Measurements from ENCODE around the gene LAMC3.
A peak's percentile ranks its signal among the peaks of the same experiment; 100 is the strongest.
"Not testable (repeated sequence)": the region's sequence is repeated elsewhere in the genome, so short reads cannot be mapped to it uniquely, and the experiment has no call there.

LAMC3 gene

DNA sequence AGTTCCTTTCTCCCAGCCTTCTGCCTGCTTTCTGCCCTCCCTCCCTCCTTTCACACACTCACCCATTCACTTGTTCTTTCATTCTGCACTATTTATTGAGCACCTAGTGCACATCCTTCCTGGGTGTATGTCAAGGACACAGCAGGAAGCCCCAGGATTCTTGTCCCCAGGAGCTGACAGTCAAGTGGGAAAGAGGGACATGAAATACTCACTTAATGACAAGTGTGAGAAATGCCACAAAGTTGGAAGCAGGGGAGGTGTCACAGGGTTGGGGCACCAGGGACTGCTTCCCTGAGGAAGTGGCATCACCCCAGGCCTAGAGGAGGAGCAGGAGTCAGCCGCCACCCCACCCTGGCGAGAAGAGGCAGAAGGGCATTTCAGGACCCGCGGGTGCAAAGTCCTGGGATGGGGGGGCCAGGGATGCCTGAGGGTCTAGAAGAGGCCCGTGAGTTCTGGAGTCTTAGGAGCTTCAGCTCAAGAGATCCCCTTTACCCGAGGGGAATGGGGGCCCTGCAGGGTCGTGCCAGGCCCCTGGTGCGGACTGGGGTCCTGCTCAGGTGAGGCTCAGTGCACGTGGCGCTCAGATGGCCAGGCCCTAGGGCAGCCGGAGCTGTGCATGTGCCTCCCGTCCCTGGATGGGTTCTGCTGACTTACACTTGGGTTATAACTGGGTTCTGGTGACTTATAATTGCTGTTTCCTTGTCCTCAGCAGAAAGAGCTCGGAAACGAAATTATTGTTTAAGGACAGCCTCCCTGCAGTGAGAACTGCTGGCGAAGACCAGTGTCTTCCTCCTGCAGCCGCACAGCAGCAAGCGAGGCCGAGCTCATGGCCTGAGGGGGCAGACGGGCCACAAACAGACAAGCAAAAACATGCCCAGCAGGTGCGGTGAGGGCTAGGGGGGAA, 16.9 kb upstream of the LAMC3 start:
- no peak for DNase-seq (ENCODE audit: low read depth in 4 of 4, low spot score in 1 of 4)

DNA sequence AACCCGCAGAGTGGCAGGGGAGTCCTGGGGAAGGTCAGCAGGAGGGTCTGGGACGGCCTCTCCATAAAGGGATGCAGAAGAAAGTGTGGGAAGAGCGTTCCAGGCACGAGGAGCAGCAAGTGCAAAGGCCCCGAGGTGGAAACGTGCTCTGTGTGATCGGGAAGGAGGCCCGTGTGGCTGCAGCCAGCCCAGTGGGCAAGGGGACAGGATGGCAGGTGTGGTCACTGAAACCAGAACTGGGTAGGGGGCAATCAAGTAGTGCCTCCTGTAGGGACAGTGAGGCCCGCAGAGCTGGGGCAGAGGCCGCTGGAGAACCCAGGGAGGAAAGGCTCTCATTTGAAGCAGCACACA, 16.3 kb upstream of the LAMC3 start:
- DNase-seq (ENCODE audit: low read depth in 4 of 4, low spot score in 1 of 4), result no peak

- no peak for DNase-seq (ENCODE audit: low read depth in 4 of 4, low spot score in 1 of 4)
Observed at GRCh38 chr9:130993303-130994030, 15.5 kb upstream of the LAMC3 start.

GRCh38 chr9:130994135-130995085, 14.6 kb upstream of the LAMC3 start:
- no peak for DNase-seq (ENCODE audit: low read depth in 4 of 4, low spot score in 1 of 4)

DNA sequence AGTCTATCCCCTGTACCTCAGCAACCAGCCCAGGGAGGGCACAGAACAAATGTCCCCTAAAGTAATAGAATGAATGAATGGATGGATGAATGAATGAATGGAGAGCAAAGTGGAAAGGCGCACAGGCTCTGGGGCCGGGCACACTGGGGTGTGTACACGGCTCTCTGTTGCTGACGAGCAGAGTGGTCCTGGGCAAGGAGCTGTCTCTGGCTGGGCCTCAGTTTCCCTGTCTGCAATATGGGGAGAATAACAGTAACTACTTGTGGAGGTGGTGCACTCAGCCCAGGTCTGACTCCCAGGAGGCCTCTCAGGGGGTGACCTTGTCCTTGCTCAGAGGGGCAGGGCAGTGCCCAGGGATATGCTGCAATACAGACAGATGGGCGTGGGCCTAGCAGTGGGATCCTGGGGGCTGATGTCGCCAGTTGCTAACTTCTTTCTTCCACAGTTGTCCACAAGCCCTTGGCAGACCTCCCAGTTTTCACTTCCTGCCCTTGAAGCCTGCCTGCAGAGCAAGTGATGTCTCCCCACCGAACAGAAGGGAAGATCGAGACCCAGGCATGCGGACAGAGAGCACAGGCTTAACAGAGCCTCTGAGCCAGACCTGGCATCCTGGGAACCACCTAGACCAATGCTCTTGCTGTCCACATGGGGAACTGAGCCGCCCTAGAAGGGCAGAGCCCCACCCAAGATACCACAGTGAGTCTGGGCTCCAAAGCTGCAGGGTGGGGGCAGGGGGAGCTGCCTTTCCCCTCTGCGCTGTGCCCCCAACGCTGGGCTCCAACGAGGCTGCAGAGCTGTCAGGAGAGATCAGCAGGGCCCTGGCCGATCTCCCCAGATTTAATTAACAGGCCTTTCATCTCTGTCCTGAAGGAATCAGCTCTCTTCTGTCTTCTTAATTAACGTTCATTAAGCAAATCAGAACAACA, 13.6 kb upstream of the LAMC3 start:
- DNase-seq (ENCODE audit: low read depth in 4 of 4, low spot score in 1 of 4), result no peak

- DNase-seq (ENCODE audit: low read depth in 4 of 4, low spot score in 1 of 4), result no peak
Observed at GRCh38 chr9:130996205-130996604, 12.8 kb upstream of the LAMC3 start.

DNA sequence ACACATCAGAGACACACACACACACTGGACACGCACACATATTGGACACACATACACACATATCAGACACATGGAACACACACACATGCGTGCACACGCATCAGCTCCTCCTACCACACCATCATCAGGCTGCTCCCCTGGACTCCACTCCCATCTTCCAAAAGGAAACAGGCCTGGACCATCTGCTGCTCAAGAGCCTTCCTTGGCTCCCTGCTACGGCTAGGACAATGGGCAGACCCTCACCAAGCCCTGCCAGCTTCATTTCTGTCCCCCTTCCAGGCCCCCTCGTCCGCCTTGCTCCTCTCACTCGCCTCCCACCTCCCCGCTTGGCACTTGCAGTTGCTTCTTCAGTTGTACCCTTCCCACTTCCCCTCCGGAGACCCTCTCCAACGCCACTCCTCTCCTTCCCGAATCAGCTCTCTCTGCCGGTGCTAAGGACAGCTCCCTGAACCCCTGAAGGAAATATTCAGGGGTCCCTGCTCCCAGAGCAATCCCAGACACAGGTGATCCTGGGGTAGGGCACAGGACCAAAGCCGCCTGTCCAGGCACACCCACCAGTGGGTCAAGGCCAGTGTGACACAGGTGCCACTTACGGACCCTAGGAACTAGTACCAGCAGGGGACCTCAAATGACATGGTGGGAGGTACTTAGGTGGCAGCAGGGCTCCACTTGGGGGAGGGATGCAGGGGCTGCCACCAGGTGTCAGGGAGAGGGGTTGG, 12.1 kb upstream of the LAMC3 start:
- no peak for DNase-seq (ENCODE audit: low read depth in 4 of 4, low spot score in 1 of 4)

GRCh38 chr9:130997395-130997684, 11.6 kb upstream of the LAMC3 start:
- DNase-seq (ENCODE audit: low read depth in 4 of 4, low spot score in 1 of 4), result no peak

- DNase-seq (ENCODE audit: low read depth in 4 of 4, low spot score in 1 of 4), result peak in 1 of 4 experiments; percentile 34
Observed at GRCh38 chr9:130997925-130998596, 10.9 kb upstream of the LAMC3 start.

DNA sequence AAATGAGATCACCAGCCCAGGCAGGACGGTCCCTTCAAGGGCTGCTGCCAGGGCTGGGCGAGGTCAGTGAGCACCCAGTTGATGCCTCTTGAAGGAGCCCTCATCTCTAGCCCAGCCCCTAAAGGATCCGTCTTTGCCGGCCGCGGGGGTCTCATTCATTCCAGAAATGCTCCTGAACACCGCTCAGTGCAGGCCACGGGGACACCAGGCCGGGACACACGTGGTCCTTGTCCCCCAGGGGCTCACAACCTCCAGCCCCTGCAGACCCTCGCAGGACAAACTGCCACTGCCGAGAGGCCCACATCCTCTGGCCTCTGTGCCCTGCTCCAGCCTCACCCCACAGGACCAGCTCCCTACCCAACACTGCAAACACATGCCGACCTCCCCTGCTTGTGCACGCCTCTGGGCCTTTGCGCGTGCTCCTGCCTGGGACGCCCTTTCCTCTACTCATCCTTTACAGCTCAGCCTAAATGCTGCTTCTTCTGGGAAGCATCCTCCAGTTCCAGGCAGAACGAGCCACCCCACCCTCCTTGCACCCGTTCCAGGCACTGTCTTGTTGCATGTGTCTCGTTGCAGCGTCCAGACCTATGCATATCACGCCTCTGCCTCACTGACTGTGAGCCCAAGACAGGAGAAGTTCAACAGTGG, 10.3 kb upstream of the LAMC3 start:
- DNase-seq (ENCODE audit: low read depth in 4 of 4, low spot score in 1 of 4), result no peak

DNA sequence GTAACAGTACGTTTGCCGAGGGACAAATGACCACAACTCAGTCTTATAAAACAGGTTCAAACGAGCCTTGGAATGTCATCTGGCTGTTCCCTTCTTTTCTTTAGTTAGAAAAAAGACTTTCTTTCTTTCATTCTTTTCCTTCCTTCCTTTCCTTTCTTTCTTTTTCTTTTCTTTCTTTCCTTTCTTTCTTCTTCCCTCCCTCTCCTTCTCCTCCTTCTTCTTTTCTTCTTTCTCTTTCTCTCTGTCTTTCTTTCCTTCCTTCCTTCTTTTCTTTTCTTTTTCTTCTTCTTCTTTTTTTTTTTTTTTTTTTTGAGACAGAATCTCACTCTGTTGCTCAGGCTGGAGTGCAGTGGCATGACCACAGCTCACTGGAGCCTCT, 9.7 kb upstream of the LAMC3 start:
- no peak for DNase-seq (ENCODE audit: low read depth in 4 of 4, low spot score in 1 of 4)

GRCh38 chr9:131000526-131000925, 8.4 kb upstream of the LAMC3 start:
- DNase-seq (ENCODE audit: low read depth in 4 of 4, low spot score in 1 of 4), result not testable (repeated sequence)

DNA sequence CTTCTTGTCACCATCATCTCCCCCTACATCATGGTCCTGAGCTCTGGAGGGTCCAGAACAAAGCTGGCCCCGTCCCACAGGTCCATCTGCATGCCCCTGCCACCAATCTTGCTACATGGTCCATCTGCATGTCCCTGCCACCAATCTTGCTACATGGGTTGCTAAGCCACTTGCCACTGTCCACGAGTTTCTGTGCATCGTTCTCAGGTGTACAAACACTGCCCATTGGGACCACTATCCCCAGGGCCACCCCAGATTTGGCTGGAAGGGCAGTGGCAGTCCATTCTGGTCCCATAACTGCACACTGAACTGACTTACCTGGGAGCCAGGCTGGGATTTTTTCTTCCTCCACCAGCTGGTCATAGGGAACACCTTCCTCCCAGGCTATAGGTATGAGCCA, 8.0 kb upstream of the LAMC3 start:
- DNase-seq (ENCODE audit: low read depth in 4 of 4, low spot score in 1 of 4), result no peak

DNA sequence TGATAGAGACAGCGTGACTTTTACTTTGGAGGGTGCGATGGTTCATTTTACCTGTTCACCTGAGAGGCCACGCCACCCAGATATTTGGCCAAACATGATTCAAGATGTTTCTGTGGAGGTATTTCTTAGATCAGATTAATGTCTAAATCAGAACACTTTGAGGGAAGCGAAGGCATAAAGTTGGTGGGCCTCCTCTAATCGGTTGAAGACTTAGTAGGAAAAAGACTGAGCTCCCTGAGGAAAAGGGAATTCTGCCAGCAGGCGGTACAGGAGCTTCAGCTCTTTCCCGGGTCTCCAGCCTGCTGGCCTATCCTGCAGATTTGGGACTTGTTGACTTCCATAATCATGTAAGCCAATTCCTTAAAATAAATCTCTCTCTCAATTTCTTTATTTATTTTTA, 7.0 kb upstream of the LAMC3 start:
- DNase-seq (ENCODE audit: low read depth in 4 of 4, low spot score in 1 of 4), result no peak

GRCh38 chr9:131006601-131007000, 2.4 kb upstream of the LAMC3 start:
- no peak for DNase-seq (ENCODE audit: low read depth in 4 of 4, low spot score in 1 of 4)

DNA sequence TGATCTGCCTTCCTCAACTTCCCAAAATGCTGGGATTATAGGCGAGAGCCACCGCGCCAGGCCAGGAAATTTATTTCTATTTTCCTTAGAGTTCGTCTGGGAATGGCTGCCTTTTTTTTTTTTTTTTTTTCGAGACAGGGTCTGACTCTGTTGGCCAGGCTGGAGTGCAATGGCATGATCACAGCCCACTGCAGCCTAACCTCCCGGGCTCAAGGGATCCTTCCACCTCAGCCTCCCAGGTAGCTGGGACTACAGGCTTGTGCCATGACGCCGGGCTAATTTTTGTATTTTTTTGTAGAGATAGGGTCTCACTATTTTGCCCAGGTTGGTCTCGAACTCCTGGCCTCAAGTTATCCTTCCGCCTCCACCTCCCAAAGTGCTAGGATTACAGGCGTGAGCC, 888 bp upstream of the LAMC3 start:
- no peak for DNase-seq (ENCODE audit: low read depth in 4 of 4, low spot score in 1 of 4)

GRCh38 chr9:131008563-131008908, 438 bp upstream of the LAMC3 start:
- DNase-seq (ENCODE audit: low read depth in 4 of 4, low spot score in 1 of 4), result no peak

DNA sequence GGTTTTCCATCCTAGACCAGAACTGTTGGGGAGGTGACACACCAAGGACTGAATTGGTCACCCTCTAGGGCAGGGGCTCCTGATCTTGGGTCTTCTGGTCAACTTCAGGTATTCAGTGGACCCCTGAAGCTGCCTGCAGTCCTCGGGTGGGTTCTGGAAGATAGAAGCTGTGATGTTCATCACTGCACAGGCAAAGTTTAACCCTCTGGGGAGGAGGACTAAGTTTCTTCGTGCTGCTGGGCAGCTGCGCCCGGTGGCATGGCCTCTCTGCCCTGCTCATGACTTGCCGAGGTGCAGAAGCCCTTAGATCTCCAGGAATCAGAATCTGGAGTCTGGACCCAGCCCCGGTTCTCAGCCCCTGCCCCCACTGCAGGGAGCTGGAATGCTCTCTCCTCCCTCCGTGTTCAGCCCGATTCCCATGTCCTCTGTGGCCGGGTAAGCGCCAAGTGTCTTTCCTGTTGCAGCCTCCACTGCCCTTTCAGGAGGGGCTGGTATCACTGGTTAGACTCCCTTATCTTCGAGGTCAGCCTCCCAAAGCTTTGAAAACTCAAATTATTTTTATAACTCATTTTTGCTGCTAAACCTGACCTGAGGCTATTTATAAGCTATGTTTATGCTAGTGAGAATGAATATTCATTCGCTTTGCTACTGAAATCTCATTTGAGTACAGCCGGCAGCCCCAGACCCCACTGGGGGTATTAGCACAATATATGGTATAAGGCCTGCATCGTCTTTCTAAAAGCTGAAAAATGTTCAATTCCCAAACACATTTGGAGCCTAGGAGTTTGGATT, 1.7 kb downstream of the LAMC3 start:
- DNase-seq (ENCODE audit: low read depth in 4 of 4, low spot score in 1 of 4), result no peak
